Loucy (cell line): ENCODE results near the gene CNTROB.

Experiments
- CTCF ChIP-seq: fragments of 200-600 bp; sonication (generic); conservative IDR thresholded peaks from 2 replicates; pipeline ENCODE4 v1.5.1; 2014; ENCODE audit warnings: mild to moderate bottlenecking, antibody characterized with exemption, low read length
- EZH2phosphoT487 ChIP-seq: fragments of 200-600 bp; IDR thresholded peaks from 2 replicates; pipeline ENCODE4 v1.6.1; 2018; ENCODE audit warnings: antibody characterized with exemption, mild to moderate bottlenecking, moderate library complexity, borderline replicate concordance

GRCh38 chr17:7977805-7978204, 45.8 kb downstream of the CNTROB start:
- TF ChIP-seq CTCF (no peak), EZH2phosphoT487 (no peak)
